D721Med (cell line): ENCODE data around the gene CIB4.
A peak's percentile ranks its signal among the peaks of the same experiment; 100 is the strongest.

Source experiments
- DNase-seq: peaks from one replicate; pipeline ENCODE4 v3.0.0; 2011; ENCODE audit warnings: low spot score; ENCODE audit not compliant: insufficient read length
- FAIRE-seq: peaks from 2 replicates; lab custom pipeline; 2011; peaks lifted over from hg19 to GRCh38; lab: Jason Lieb, UNC
- CTCF ChIP-seq: IDR thresholded peaks from 2 replicates; pipeline ENCODE4 v1.5.1; 2012; ENCODE audit warnings: mild to moderate bottlenecking, control low read depth; ENCODE audit not compliant: insufficient read depth; ENCODE audit errors: missing control alignments

Gene CIB4

GRCh38 chr2:26579025-26579722 is 62.0 kb downstream of the CIB4 start:
- DNase-seq (no peak), FAIRE-seq (no peak)
- TF ChIP-seq CTCF, result no peak

- TF ChIP-seq CTCF, result no peak
- no peak for FAIRE-seq
These were observed 62.6 kb downstream of the CIB4 start for GRCh38 chr2:26578581-26578980.

GRCh38 chr2:26578113-26578458 is 63.1 kb downstream of the CIB4 start:
- FAIRE-seq (no peak), DNase-seq (no peak)
- TF ChIP-seq CTCF, result no peak

More at GRCh38 chr2:26578581-26578980, 62.6 kb downstream of the CIB4 start:
- no peak for DNase-seq

GRCh38 chr2:26577442-26578112 is 63.6 kb downstream of the CIB4 start:
- TF ChIP-seq CTCF, result peak; percentile 95
- no peak for FAIRE-seq
- peak; percentile 88 for DNase-seq

- DNase-seq, result no peak
- TF ChIP-seq CTCF, result no peak
- no peak for FAIRE-seq
These were observed 64.4 kb downstream of the CIB4 start for GRCh38 chr2:26576565-26577441.

- no peak for TF ChIP-seq CTCF
- FAIRE-seq (no peak), DNase-seq (no peak)
These were observed 65.2 kb downstream of the CIB4 start for GRCh38 chr2:26575836-26576564.
